H9 (cell line): ENCODE data around the gene NPAS2. TPM values are rescaled to one million over a fixed set of nuclear protein-coding genes. Genes with fewer than 3 reads are reported as not detected.
A peak's percentile ranks its signal among the peaks of the same experiment; 100 is the strongest.

ENCODE experiments used
- DNase-seq: peaks from one replicate; pipeline ENCODE4 v3.0.0-alpha.2; 2017
- H2AFZ ChIP-seq: one replicate; pipeline ENCODE4 v1.6.1; 2013; ENCODE audit warnings: mild to moderate bottlenecking, low read length, control low read depth, moderate library complexity
- H2AK5ac ChIP-seq: 2 replicates; pipeline ENCODE4 v1.6.1; 2013; ENCODE audit warnings: low read length, control low read depth, mixed read lengths; ENCODE audit not compliant: insufficient read length
- H2BK120ac ChIP-seq: one replicate; pipeline ENCODE4 v1.6.1; 2013; ENCODE audit warnings: low read depth, mild to moderate bottlenecking, low read length, control low read depth, inconsistent platforms; ENCODE audit not compliant: poor library complexity, severe bottlenecking
- H2BK12ac ChIP-seq: 2 replicates; pipeline ENCODE4 v1.6.1; 2013; ENCODE audit warnings: low read length, control low read depth, mixed read lengths, low read depth; ENCODE audit not compliant: insufficient read length
- H2BK15ac ChIP-seq: 2 replicates; pipeline ENCODE4 v1.6.1; 2013; ENCODE audit warnings: low read depth, low read length, control low read depth
- H2BK20ac ChIP-seq: one replicate; pipeline ENCODE4 v1.6.1; 2013; ENCODE audit warnings: low read depth, mild to moderate bottlenecking, low read length, control low read depth, inconsistent platforms; ENCODE audit not compliant: poor library complexity, severe bottlenecking
- H2BK5ac ChIP-seq: 2 replicates; pipeline ENCODE4 v1.6.1; 2013; ENCODE audit warnings: low read length, control low read depth, mixed read lengths; ENCODE audit not compliant: insufficient read length
- H3K14ac ChIP-seq: 2 replicates; pipeline ENCODE4 v1.6.1; 2013; ENCODE audit warnings: low read length, control low read depth; ENCODE audit not compliant: insufficient read depth
- H3K18ac ChIP-seq: 2 replicates; pipeline ENCODE4 v1.6.1; 2013; ENCODE audit warnings: low read depth, mild to moderate bottlenecking, mixed read lengths, low read length, control low read depth; ENCODE audit not compliant: insufficient read length
- H3K23ac ChIP-seq: 2 replicates; pipeline ENCODE4 v1.6.1; 2013; ENCODE audit warnings: low read length, control low read depth, mixed read lengths, low read depth; ENCODE audit not compliant: insufficient read length
- H3K23me2 ChIP-seq: 2 replicates; pipeline ENCODE4 v1.6.1; 2013; ENCODE audit warnings: low read depth, mild to moderate bottlenecking, mixed read lengths, low read length, control low read depth; ENCODE audit not compliant: insufficient read length, poor library complexity, severe bottlenecking
- H3K27ac ChIP-seq: 2 replicates; pipeline ENCODE4 v1.5.1; 2013; ENCODE audit warnings: low read length, control low read depth, mixed read lengths, low read depth; ENCODE audit not compliant: insufficient read length
- H3K27me3 ChIP-seq: 2 replicates; pipeline ENCODE4 v1.6.1; 2013; ENCODE audit warnings: low read length, control low read depth, inconsistent platforms; ENCODE audit not compliant: insufficient read depth
- H3K4ac ChIP-seq: 2 replicates; pipeline ENCODE4 v1.6.1; 2013; ENCODE audit warnings: low read depth, mild to moderate bottlenecking, control low read depth, inconsistent platforms, low read length, moderate library complexity
- H3K4me1 ChIP-seq: 2 replicates; pipeline ENCODE4 v1.6.1; 2013; ENCODE audit warnings: low read length, control low read depth, inconsistent platforms; ENCODE audit not compliant: insufficient read depth
- H3K4me2 ChIP-seq: 2 replicates; pipeline ENCODE4 v1.6.1; 2013; ENCODE audit warnings: low read length, control low read depth, mixed read lengths; ENCODE audit not compliant: insufficient read length, insufficient read depth
- H3K56ac ChIP-seq: 2 replicates; pipeline ENCODE4 v1.6.1; 2013; ENCODE audit warnings: low read depth, mild to moderate bottlenecking, mixed read lengths, low read length, control low read depth; ENCODE audit not compliant: insufficient read length
- H3K79me1 ChIP-seq: 2 replicates; pipeline ENCODE4 v1.6.1; 2013; ENCODE audit warnings: low read depth, mild to moderate bottlenecking, moderate library complexity, low read length, control low read depth, inconsistent platforms; ENCODE audit not compliant: insufficient read depth, poor library complexity, severe bottlenecking
- H3K79me2 ChIP-seq: 2 replicates; pipeline ENCODE4 v1.6.1; 2013; ENCODE audit warnings: low read length, control low read depth, inconsistent platforms; ENCODE audit not compliant: insufficient read depth
- H3K9ac ChIP-seq: 2 replicates; pipeline ENCODE4 v1.6.1; 2013; ENCODE audit warnings: low read length, control low read depth, mixed read lengths; ENCODE audit not compliant: insufficient read length; ENCODE audit errors: extremely low read depth
- H3K9me3 ChIP-seq: one replicate; pipeline ENCODE4 v1.6.1; 2013; ENCODE audit warnings: low read depth, low read length, inconsistent platforms; ENCODE audit not compliant: control insufficient read depth
- H3T11ph ChIP-seq: one replicate; pipeline ENCODE4 v1.6.1; 2013; ENCODE audit warnings: mild to moderate bottlenecking, low read length, control low read depth, inconsistent platforms
- H4K20me1 ChIP-seq: one replicate; pipeline ENCODE4 v1.6.1; 2013; ENCODE audit not compliant: control insufficient read depth, insufficient read length, insufficient read depth
- H4K5ac ChIP-seq: 2 replicates; pipeline ENCODE4 v1.6.1; 2013; ENCODE audit warnings: low read depth, mild to moderate bottlenecking, mixed read lengths, low read length, control low read depth; ENCODE audit not compliant: insufficient read length
- H4K8ac ChIP-seq: replicated peaks from 2 replicates; pipeline ENCODE4 v1.6.1; 2013; ENCODE audit warnings: low read length, control low read depth, mixed read lengths, low read depth; ENCODE audit not compliant: insufficient read length
- H4K91ac ChIP-seq: 2 replicates; pipeline ENCODE4 v1.6.1; 2013; ENCODE audit warnings: low read depth, mild to moderate bottlenecking, moderate library complexity, mixed read lengths, low read length, control low read depth; ENCODE audit not compliant: insufficient read length
- H3K27ac Mint-ChIP-seq, 3 experiments: 2 replicates in 2 of 3; 3 replicates in 1 of 3; pipeline ENCODE4 v1.8.0; 2020 to 2021; ENCODE audit warnings: mixed read lengths in 3 of 3, mild to moderate bottlenecking in 1 of 3, moderate library complexity in 1 of 3
- H3K27me3 Mint-ChIP-seq: 2 replicates; pipeline ENCODE4 v1.8.0; 2021; ENCODE audit warnings: low read depth, mild to moderate bottlenecking, moderate library complexity, mixed read lengths
- H3K36me3 Mint-ChIP-seq, 3 experiments: 2 replicates in 2 of 3; 3 replicates in 1 of 3; pipeline ENCODE4 v1.8.0; 2020 to 2021; ENCODE audit warnings: low read depth in 3 of 3, mixed read lengths in 3 of 3; ENCODE audit not compliant: insufficient read depth in 1 of 3
- H3K4me1 Mint-ChIP-seq, 2 experiments: 2 replicates each; pipeline ENCODE4 v1.8.0; 2020; ENCODE audit warnings: mixed read lengths in 2 of 2
- H3K4me3 Mint-ChIP-seq, 2 experiments: 2 replicates in 1 of 2; 3 replicates in 1 of 2; pipeline ENCODE4 v1.8.0; 2020 to 2021; ENCODE audit warnings: mild to moderate bottlenecking in 2 of 2, mixed read lengths in 2 of 2, moderate library complexity in 1 of 2
- H3K9me3 Mint-ChIP-seq, 2 experiments: 2 replicates in 1 of 2; 3 replicates in 1 of 2; pipeline ENCODE4 v1.8.0; 2020; ENCODE audit warnings: mild to moderate bottlenecking in 2 of 2, mixed read lengths in 2 of 2, moderate library complexity in 1 of 2
- CTCF ChIP-seq: fragments of 200-600 bp; sonication (generic); conservative IDR thresholded peaks from 3 replicates; pipeline ENCODE4 v1.8.0; 2021; ENCODE audit warnings: antibody characterized with exemption, mild to moderate bottlenecking
- WGBS: extraction: QIAGEN DNeasy Blood & Tissue Kit; methylation state at CpG from one replicate; pipeline ENCODE4 v1.1.7; 2013; ENCODE audit warnings: missing lambda C conversion rate, low lambda C conversion rate, mixed read lengths; ENCODE audit not compliant: insufficient read length; ENCODE audit errors: extremely low coverage; 5-methylcytosine and 5-hydroxymethylcytosine counted together
- total RNA-seq: library from RNA; stranded (reverse); gene quantifications from 2 replicates; pipeline ENCODE4 v1.2.1, GENCODE V29; 2021

The NPAS2 gene
- total RNA-seq, 1 experiment from 2014 or later: 1.3 TPM

GRCh38 chr2:100895934-100896685, 76.2 kb downstream of the NPAS2 start:
- no peak overlapping the region for H3T11ph ChIP-seq
- Mint-ChIP-seq H3K4me1 (peaks cover 21 to 23% of the 10 kb centered on the region in 2 experiments), H3K36me3 (peaks cover 0 to 2% (median 0%) of the 10 kb centered on the region in 3 experiments; a peak in 1 of 7 replicates), H3K27me3 (no peaks in the 10 kb centered on the region), H3K27ac (peak overlapping the region in 2 of 3 experiments; percentile 49 to 79; a peak in 3 of 7 replicates), H3K9me3 (no peaks in the 10 kb centered on the region), H3K4me3 (no peak overlapping the region; a peak in 1 of 5 replicates)
- no peak overlapping the region for H4K5ac ChIP-seq
- H3K56ac ChIP-seq: no peak overlapping the region
- no peak overlapping the region for H3K4me2 ChIP-seq
- no peak overlapping the region for H2AK5ac ChIP-seq
- WGBS: no CpG with 5 or more reads among the region's 3 CpGs
- 0 out of 2 replicates have a peak overlapping the region, but pooled peaks have one; percentile 51 for H3K14ac ChIP-seq
- no peak overlapping the region for H2BK20ac ChIP-seq
- H3K18ac ChIP-seq: no peak overlapping the region
- H4K91ac ChIP-seq: no peak overlapping the region
- no peak overlapping the region for H3K4ac ChIP-seq
- H3K9me3 ChIP-seq: no peaks in the 10 kb centered on the region
- H2BK5ac ChIP-seq: no peak overlapping the region
- no peaks in the 10 kb centered on the region for H4K20me1 ChIP-seq
- no peak overlapping the region for H4K8ac ChIP-seq
- DNase-seq: no peak
- H2BK12ac ChIP-seq: no peak overlapping the region
- H2BK120ac ChIP-seq: no peak overlapping the region
- peaks cover 4% of the 10 kb centered on the region; the same call in 1 of the 2 replicates for H3K4me1 ChIP-seq
- TF ChIP-seq CTCF: no peak
- H3K27ac ChIP-seq: no peak overlapping the region
- H3K27me3 ChIP-seq: no peaks in the 10 kb centered on the region
- H2AFZ ChIP-seq: no peak overlapping the region
- H3K9ac ChIP-seq: no peak overlapping the region
- no peaks in the 10 kb centered on the region for H3K79me2 ChIP-seq
- no peak overlapping the region for H2BK15ac ChIP-seq
- H3K79me1 ChIP-seq: no peaks in the 10 kb centered on the region
- no peak overlapping the region for H3K23ac ChIP-seq
- H3K23me2 ChIP-seq: no peaks in the 10 kb centered on the region
